Measurements from ENCODE around the gene CNOT3.
"Not testable (repeated sequence)": the region's sequence is repeated elsewhere in the genome, so short reads cannot be mapped to it uniquely, and the experiment has no call there.

CNOT3 gene

GRCh38 chr19:54137699-54138488, at the start of gene CNOT3:
CNOT3 (plus strand) TSS chr19:54137762; CDS start chr19:54142979, 5,217 bp downstream.
- DNase-seq = peak in 2 of 56 donors; percentile 54 to 57

- no peak for DNase-seq
These were observed 43.0 kb upstream of the CNOT3 start for GRCh38 chr19:54094426-54095000.

GRCh38 chr19:54095136-54095858, 42.3 kb upstream of the CNOT3 start:
- no peak for DNase-seq

- peak in 4 of 56 donors; percentile 2 to 39 (median 16) for DNase-seq
These were observed 41.5 kb upstream of the CNOT3 start for GRCh38 chr19:54095859-54096616.

- peak in 1 of 56 donors; percentile 3 for DNase-seq
These were observed 40.9 kb upstream of the CNOT3 start for GRCh38 chr19:54096617-54097106.

- no peak for DNase-seq
These were observed 38.2 kb upstream of the CNOT3 start for GRCh38 chr19:54099190-54099902.

GRCh38 chr19:54099903-54100255, 37.7 kb upstream of the CNOT3 start:
- DNase-seq = not testable (repeated sequence)

- peak in 3 of 56 donors; percentile 8 to 22 (median 13) for DNase-seq
These were observed 37.0 kb upstream of the CNOT3 start, which contains the start of gene OSCAR for GRCh38 chr19:54100561-54100960. OSCAR (minus strand) TSS chr19:54100803; CDS start chr19:54100792, 11 bp downstream.

- DNase-seq = peak; percentile 69 to 99 (median 95)
These were observed 35.0 kb upstream of the CNOT3 start, which contains the start of gene NDUFA3 for GRCh38 chr19:54102421-54103169. NDUFA3 (plus strand) TSS chr19:54102855; CDS start chr19:54102879, 24 bp downstream.

- DNase-seq = no peak
These were observed 32.4 kb upstream of the CNOT3 start for GRCh38 chr19:54104998-54105715.

GRCh38 chr19:54105796-54106195, 31.8 kb upstream of the CNOT3 start:
- no peak for DNase-seq

- no peak for DNase-seq
These were observed 30.8 kb upstream of the CNOT3 start for GRCh38 chr19:54106716-54107115.

- DNase-seq = no peak
These were observed 29.6 kb upstream of the CNOT3 start for GRCh38 chr19:54107876-54108490.

GRCh38 chr19:54108496-54108895, 29.1 kb upstream of the CNOT3 start:
- no peak for DNase-seq

- no peak for DNase-seq
These were observed 27.9 kb upstream of the CNOT3 start for GRCh38 chr19:54109651-54110050.

GRCh38 chr19:54114340-54115108, 23.0 kb upstream of the CNOT3 start:
- peak in 32 of 56 donors; percentile 10 to 66 (median 29) for DNase-seq
